Stimulated activated CD8-positive, alpha-beta memory T cell treated with anti-CD3 and anti-CD28 coated beads, Interleukin-7, amount 100 ng/mL, for 48 hours (primary cell): ENCODE data around the gene VAT1L.
"Not testable (repeated sequence)": the region's sequence is repeated elsewhere in the genome, so short reads cannot be mapped to it uniquely, and the experiment has no call there.

Source experiments
- DNase-seq, 2 donors: peaks; one replicate each; pipeline ENCODE4 v3.0.0-alpha.2; 2020; ENCODE audit warnings: low read depth in 1 of 2; ENCODE audit errors: extremely low read depth in 1 of 2

The VAT1L gene

DNA sequence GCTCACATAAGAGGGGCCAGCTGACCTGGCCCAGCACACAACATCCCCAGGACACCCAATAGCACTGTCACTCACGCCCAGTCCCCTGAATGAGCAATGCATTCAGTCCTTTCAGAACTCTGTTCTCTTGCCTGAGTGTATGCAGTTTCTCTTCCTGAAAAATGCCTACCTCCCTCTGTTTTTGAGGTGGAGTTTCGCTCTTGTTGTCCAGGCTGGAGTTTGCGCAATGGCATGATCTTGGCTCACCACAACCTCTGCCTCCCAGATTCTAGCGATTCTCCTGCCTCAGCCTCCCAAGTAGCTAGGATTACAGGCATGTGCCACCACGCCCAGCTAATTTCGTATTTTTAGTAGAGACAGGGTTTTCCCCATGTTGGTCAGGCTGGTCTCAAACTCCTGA is 159.2 kb downstream of the VAT1L start:
- not testable (repeated sequence) for DNase-seq

GRCh38 chr16:77948835-77949234 is 160.5 kb downstream of the VAT1L start:
- DNase-seq: no peak

- no peak for DNase-seq
Measured at GRCh38 chr16:77949445-77949844, 161.1 kb downstream of the VAT1L start.

DNA sequence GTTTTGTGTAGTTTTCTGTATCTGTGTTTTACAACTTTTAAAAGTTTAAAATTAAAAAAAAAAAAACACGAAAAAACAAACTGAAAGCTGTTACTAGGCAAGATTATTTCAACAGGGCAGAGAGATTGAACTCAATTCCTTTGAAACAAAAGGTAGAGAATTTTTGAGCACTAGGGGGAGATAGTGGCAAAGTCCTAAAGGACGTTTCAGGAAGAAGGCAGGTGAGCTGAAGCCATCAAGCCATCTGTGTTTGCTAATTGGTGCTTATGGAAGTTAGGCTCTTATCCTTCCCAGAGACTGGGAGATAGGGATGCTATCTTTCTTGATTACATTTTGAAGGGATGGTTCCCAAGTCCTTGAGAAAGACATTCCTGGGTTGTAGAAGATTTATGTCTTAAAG is 163.4 kb downstream of the VAT1L start:
- no peak for DNase-seq

DNA sequence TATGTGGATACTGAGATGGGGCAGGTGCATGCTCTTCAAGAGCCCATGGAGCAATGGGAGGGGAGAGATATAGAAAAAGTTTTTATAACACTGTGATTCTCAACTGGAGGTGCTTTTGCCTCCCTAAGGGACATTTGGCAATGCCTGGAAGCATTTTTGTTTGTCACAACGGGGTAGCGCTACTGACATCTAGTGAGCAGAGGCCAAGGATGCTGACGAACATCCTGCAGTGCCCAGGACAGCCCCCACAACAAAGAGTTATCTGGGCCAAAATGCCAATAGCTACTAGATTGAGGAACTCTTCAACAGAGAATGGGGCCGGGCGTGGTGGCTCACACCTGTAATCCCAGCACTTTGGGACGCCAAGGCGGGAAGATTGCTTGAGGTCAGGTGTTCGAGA is 166.8 kb downstream of the VAT1L start:
- no peak for DNase-seq

DNA sequence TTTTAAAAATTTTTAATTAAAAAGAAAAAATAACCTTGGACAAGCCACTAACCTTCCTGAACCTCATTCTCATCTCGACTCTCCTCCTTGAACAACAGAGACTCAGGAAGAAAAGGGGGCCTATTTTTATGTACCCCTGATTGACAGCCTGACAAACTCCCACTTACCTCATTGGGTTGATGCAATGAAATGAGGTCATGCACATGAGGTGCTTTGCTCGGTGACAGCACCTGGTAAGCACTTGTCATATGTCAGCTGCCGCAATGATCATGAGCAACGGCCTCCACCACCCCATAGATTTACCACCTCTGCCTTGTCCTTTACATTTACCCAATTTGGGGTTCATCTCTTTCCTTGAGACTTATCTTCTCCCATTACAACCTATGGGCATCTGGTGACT is 167.9 kb downstream of the VAT1L start:
- no peak for DNase-seq

GRCh38 chr16:77960766-77961165 is 172.4 kb downstream of the VAT1L start:
- DNase-seq: no peak

GRCh38 chr16:77961814-77962213 is 173.4 kb downstream of the VAT1L start:
- no peak for DNase-seq

DNA sequence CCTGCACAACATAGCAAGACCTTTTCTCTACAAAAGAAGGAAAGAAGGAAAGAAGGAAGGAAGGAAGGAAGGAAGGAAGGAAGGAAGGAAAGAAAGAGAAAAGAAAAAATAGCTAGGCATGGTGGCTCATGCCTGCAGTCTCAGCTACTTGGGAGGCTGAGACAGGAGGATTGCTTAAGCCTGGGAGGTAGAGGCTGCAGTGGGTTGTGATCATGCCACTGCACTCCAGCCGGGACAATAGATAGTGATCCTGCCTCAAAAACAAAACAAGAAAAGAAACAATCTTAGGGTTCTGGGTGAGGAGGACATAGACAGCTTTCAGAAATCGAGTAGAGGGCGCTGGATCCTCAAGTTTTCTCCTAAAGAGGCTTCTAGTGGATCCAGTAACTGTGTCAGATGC is 174.3 kb downstream of the VAT1L start:
- DNase-seq: no peak

- no peak for DNase-seq
Measured at GRCh38 chr16:77963185-77964044, 175.1 kb downstream of the VAT1L start.

DNA sequence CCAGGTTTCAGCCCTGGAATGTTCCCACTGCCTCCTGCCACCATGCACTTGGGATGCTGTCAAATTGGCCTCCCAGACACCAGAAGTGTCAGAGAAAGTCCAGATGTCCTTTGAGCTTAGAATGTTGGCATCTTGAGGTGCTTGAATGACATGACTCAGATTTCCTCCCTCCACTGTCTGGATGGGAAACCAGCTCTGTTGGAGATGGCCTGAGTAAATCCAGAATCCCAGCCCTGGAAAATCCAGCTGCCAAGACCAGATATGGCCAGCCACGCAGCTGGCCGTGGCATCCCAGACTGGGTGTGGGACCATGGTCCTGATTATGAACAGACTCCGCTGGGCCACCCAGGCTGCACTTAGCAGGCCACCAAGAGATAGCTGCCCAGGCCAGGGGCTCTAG is 177.0 kb downstream of the VAT1L start:
- no peak for DNase-seq

DNA sequence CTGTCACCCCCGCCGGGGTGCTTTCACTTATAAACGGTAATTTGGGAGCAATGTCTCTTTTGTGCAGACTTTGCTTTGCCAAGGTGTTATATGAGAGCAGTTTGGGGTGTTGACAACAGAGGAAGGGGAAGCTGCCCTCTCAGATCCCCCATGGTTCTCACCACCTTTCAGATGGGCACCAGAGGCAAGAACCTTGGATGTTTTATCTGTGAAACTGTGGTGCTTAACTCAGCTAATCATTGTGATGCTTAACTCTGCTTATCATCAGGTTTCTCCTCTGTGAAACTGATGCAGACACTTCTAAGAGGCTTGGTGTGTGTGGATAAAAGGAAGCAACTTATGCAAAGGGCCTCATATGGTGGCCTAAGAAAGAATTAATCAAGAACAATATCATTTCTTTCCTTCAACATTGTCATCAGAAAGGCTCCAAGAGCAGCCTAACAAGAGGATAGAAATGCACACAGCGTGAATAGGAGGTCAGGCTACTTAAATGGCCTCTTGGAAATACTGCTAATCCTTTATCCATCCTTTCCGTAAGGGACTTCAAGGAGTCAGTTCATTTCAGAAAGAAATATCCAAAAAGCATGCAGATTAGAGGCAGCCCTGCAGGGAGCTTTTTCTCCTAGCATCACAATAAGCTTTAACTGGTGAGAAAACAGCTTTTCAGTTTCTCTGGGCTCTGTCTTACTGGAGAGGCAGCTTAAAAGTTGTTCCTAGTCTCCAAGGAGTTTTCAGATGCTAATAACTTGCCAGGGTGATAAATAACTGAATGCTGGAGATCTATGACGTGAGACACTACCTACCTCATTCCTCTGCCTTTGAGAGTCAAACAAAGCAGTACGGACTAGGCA is 178.9 kb downstream of the VAT1L start:
- DNase-seq: no peak

DNA sequence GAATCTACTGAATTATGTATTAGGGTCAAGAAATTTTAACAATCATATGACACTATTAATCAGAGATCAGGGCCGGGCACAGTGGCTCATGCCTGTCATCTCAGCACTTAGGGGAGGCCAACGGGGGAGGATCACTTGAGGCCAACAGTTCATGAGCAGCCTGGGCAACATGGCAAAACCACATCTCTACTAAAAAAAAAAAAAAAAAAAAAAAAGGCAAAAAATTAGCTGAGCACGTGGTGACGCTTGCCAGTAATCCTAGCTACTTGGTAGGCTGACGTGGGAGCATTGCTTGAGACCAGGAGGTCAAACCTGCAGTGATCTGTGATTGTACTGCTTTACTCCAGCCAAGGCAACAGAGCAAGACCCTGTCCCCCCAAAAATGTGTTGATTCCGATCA is 181.5 kb downstream of the VAT1L start:
- DNase-seq: no peak

DNA sequence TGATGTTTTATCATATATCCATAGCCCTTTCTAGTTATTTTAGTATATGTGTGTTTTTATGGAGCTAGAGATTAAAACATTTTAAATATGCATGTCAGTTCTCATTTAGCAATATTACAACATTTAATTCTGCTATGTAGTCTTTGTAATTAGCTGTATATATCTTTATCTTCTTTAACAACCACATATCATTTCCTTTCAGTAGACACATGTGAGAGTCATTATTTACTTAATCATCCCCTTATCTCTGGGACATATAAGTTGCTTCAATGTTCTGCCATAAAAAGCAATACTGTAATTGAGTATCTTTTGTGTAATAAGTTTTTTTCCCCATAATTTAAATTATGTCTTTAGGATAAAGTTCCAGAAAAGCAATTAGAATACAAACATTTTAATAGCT is 182.0 kb downstream of the VAT1L start:
- DNase-seq: no peak

DNA sequence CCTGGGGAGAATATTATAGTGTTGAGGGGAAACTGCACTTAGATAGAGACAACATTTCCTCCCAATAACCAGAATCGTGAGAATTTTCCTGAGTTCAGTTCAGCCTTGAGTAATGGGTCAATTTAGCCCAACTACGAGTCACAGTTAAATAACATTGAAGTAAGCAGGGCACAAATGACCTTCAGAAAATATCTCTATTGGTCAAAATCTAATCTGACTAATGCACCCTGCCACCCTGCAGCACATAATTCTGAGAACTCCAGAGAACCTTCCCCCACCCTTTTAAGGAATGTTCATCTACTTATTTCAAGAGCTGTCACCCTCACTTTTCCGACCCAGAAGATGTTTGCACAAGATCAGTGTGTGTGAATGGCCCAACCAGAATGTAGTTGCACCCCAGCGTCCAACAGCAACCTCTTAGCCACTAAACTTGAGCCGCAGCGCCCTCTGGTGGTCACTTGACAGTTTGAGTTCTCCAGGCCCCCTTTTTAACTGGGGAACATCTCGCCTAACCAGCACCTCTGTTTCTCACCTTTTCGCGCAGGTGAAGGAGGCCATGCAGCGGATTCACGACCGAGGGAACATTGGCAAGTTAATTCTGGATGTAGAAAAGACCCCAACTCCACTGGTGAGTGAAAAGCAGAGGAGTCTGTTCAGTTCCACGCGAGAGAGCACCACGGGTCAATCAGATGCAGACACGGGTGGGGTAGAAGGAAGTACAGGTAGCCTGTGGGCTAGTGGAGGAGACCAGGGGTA is 183.1 kb downstream of the VAT1L start:
- DNase-seq: peak; percentile 20 to 43

DNA sequence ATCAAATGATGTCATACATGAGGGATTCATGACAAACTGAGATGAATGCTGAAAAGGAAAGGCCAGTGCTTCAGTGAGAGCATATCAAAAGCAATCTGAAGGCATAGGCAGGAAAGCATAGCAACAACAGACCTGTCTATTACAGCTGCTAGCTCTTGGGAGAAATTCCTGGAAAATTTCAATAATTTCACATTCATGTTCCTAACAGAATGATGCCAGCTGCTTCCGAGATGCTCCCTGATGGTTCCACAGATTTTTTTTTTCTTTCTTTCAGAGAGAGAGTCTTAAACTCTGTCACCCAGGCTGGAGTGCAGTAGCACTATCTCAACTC is 183.7 kb downstream of the VAT1L start:
- DNase-seq: no peak

DNA sequence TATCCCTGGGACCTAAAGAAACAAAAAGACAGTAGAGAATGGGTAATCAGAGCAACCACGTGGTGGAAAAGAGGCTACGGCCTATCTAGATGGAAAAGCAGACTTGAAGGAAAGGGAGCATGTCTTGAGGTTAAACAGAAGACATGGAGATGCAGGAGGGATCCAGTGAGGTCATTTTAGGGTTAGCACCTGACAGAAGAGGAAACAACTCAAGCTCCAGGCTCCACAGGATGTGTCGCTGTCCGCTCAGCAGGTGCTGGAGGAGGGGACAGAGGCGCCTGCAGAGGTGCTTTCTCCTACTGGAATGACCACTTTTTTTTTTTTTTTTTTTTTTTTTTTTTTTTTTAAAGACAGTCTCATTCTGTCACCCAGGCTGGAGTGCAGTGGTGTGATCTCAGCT is 186.5 kb downstream of the VAT1L start:
- DNase-seq: no peak

DNA sequence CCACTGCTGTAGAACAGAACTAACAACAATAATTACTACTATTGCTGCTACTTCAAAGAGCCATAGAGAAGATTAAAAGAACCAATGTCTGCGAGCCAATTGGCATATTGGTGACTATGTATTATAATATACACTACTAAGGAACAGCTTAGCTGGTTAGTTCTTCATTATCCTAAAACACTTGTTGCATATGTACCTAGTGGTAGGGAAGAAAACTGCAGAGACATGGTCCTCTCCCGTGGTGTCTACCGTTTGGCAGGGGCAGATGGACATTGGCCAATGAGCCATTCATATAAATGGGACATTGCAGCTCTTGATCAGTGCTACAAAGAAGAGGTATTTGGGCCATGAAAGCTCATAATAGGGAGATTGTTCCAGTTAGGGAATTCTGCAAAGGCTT is 187.6 kb downstream of the VAT1L start:
- DNase-seq: no peak

DNA sequence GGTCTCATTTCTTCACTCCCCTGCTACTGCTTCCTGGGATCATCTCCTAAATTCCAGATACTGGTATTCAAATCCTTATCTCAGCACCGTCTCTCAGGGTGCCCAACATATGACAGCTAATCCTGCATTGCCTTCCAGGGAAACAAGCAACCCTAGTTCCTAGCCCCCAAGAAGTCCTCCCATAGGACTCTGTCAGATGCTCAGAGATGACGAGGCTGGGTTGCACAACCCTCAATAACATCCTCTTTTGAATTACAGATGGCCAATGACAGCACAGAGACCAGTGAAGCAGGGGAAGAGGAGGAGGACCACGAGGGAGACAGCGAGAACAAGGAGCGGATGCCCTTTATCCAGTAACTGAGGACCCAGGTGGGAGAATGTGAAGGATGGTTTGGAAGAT is 189.0 kb downstream of the VAT1L start:
- DNase-seq: no peak

DNA sequence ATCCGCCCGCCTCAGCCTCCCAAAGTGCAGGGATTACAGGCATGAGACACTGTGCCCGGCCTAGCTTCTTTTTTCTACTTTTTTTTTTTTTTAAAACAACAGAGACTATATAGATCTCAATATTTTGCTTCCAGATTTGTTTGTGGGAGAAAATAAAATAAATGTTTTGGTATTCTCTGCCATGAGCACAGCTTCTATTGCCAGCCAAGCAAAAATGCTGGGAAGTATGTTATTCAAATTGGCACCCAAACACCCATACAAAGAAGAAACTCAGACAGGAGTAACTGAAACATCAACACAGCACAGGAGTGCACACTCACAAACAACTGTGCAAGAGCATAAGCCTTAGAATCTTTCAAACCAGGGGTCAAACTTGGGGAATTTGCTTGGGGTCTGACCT is 196.7 kb downstream of the VAT1L start:
- no peak for DNase-seq

GRCh38 chr16:77986011-77986740 is 197.8 kb downstream of the VAT1L start:
- no peak for DNase-seq
